ENCODE measurements around the gene OPTN. TPM values are rescaled to one million over a fixed set of nuclear protein-coding genes. Genes with fewer than 3 reads are reported as not detected.

Gene OPTN
- total and polyA plus RNA-seq, 7 experiments from 2014 or later, result 34.3 to 146 (median 59.6) TPM

DNA sequence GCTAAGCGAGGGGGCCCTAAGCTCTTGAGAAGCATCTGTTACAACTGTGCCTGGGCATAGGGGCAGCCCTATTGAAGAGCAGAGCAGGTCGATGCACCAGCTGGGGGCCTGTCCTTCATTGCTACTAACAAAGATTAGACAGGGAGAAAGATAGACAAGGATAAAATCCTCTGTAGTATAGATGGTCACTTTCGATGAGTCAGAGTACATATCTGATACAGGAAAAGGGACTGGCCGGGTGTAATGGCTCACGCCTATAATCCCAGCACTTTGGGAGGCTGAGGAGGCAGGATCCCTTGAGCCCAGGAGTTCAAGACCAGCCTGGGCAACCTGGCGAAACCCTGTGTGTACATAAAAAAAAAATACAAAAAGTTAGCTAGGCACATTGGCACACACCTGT is 13.6 kb downstream of the OPTN start:
- POLR2A ChIA-PET, result interaction anchor here (1.1 kb wide), 1 partner anchor 188 kb away, joined by 10 read pairs; no protein-coding TSS in a partner anchor
- Histone ChIP-seq H3K4me3 (ENCODE audit: low read length) (no peak overlapping the region), H3K9me3 (ENCODE audit: control insufficient read depth in 2 of 3, low read length in 3 of 3) (no peaks in the 10 kb centered on the region), H3K27ac (ENCODE audit: low read depth, low read length) (no peak overlapping the region), H3K27me3 (ENCODE audit: control insufficient read depth in 2 of 2, insufficient read depth in 2 of 2, low read length in 2 of 2) (no peaks in the 10 kb centered on the region), H3K4me1 (ENCODE audit: control insufficient read depth in 2 of 2, insufficient read depth in 2 of 2, low read length in 2 of 2) (peaks cover 6 to 18% of the 10 kb centered on the region in 2 donors), H3K36me3 (ENCODE audit: control insufficient read depth in 2 of 3, insufficient read depth in 3 of 3, low read length in 3 of 3) (peaks cover 20 to 66% (median 31%) of the 10 kb centered on the region in 3 experiments)
- no peak for DNase-seq
- Mint-ChIP-seq H3K4me1 (peaks cover 9 to 47% (median 24%) of the 10 kb centered on the region in 7 donors), H3K9me3 (no peaks in the 10 kb centered on the region), H3K36me3 (peaks cover 13 to 61% (median 37%) of the 10 kb centered on the region in 5 donors), H3K4me3 (no peak overlapping the region), H3K27me3 (no peaks in the 10 kb centered on the region), H3K27ac (peak overlapping the region in 2 of 9 donors; percentile 38 to 42)
- no peak for ATAC-seq
- intact Hi-C loops (cut with micrococcal nuclease), result no loop called here
- CTCF ChIA-PET, result interaction anchor here (0.8 kb wide), 2 partner anchors 13 to 14 kb away, joined by 4 read pairs; partner anchors contain the start of gene OPTN

- Mint-ChIP-seq H3K36me3 (peaks cover 22 to 71% (median 43%) of the 10 kb centered on the region in 5 donors), H3K27ac (peak overlapping the region; percentile 12 to 90 (median 67)), H3K27me3 (no peaks in the 10 kb centered on the region), H3K4me1 (peaks cover 0 to 34% (median 20%) of the 10 kb centered on the region in 7 donors), H3K4me3 (peak overlapping the region in 6 of 10 donors; percentile 25 to 63 (median 54)), H3K9me3 (no peaks in the 10 kb centered on the region)
- ChIA-PET CTCF (interaction anchor here (0.6 to 1.4 kb wide), 2 partner anchors 9 to 18 kb away, joined by 3 read pairs; no protein-coding TSS in a partner anchor), POLR2A (interaction anchor here (0.6 kb wide), 1 partner anchor 9 kb away, joined by 3 read pairs; no protein-coding TSS in a partner anchor)
- no peaks in the 10 kb centered on the region for H3K9me3 ChIP-seq (ENCODE audit: control insufficient read depth in 2 of 3, low read length in 3 of 3)
- H3K27me3 ChIP-seq (ENCODE audit: control insufficient read depth in 2 of 2, insufficient read depth in 2 of 2, low read length in 2 of 2), result no peaks in the 10 kb centered on the region
- H3K4me1 ChIP-seq (ENCODE audit: control insufficient read depth in 2 of 2, insufficient read depth in 2 of 2, low read length in 2 of 2), result peaks cover 0 to 9% of the 10 kb centered on the region in 2 donors
- H3K4me3 ChIP-seq (ENCODE audit: low read length), result peak overlapping the region; percentile 8
- DNase-seq, result peak in 1 of 9 donors; percentile 3
- intact Hi-C loops (cut with micrococcal nuclease), result loop anchor here in 1 of 2 donors (2.0 kb wide), 1 partner anchor 15 kb away; the partner anchor contains the start of gene OPTN
- H3K27ac ChIP-seq (ENCODE audit: low read depth, low read length), result peak overlapping the region; percentile 22
- peak; percentile 81 for ATAC-seq
- peaks cover 25 to 76% (median 34%) of the 10 kb centered on the region in 3 experiments for H3K36me3 ChIP-seq (ENCODE audit: control insufficient read depth in 2 of 3, insufficient read depth in 3 of 3, low read length in 3 of 3)
Measured at GRCh38 chr10:13115832-13116803, 16.2 kb downstream of the OPTN start.

DNA sequence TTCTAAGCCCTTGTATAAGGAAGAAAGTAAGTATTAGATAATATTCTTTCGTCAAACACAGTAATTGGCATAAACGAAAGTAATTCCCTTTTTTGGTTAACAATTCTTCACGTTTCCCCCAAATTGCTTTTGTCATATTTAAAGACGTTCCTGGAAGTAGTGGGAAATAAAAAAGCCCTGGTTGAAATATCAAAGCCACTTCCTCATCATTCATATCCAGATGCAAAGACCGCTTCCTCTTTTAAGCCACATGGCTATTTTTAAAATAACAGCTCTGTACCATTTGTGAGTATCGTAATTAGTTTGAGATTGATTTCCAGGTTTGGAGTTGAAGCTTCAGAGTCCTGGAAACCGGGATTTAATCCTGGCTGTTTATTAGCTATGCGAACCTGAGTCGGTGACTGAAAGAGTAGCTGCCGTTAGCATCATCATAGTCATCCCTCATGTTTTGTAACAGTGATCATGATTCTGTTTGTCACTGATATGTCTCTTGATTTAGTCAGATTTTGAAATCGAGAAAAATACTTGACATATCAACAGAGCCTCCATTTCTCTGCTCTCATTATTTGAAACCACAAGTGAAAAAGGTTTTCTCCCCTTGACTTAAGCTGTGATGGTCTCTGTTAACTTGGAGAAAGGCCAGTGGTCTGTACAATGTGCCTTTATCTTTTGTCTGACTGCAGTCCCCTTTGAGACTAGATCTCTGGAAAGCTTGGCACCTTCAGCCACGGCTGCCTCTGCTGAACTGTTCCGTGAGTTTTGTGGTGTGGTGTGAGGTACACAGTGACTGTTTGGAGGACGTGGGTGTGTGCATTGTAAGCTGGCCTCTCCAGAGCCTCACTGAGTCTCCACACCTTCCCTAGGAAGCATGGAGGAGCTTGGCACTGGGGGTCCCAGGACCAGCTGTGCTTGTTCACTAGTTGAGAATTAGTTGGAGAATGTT is 18.1 kb downstream of the OPTN start:
- peak overlapping the region in 1 of 10 donors; percentile 17 for H3K4me3 Mint-ChIP-seq
- H3K4me1 Mint-ChIP-seq, result peaks cover 0 to 34% (median 20%) of the 10 kb centered on the region in 7 donors
- Histone ChIP-seq H3K27ac (ENCODE audit: low read depth, low read length) (no peak overlapping the region), H3K27me3 (ENCODE audit: control insufficient read depth in 2 of 2, insufficient read depth in 2 of 2, low read length in 2 of 2) (no peaks in the 10 kb centered on the region), H3K9me3 (ENCODE audit: control insufficient read depth in 2 of 3, low read length in 3 of 3) (no peaks in the 10 kb centered on the region), H3K4me3 (ENCODE audit: low read length) (no peak overlapping the region), H3K4me1 (ENCODE audit: control insufficient read depth in 2 of 2, insufficient read depth in 2 of 2, low read length in 2 of 2) (peaks cover 0 to 9% of the 10 kb centered on the region in 2 donors), H3K36me3 (ENCODE audit: control insufficient read depth in 2 of 3, insufficient read depth in 3 of 3, low read length in 3 of 3) (peaks cover 27 to 83% (median 37%) of the 10 kb centered on the region in 3 experiments)
- H3K9me3 Mint-ChIP-seq, result no peaks in the 10 kb centered on the region
- ChIA-PET CTCF (interaction anchor here (1.0 kb wide), 1 partner anchor 12 kb away, joined by 3 read pairs; no protein-coding TSS in a partner anchor), POLR2A (interaction anchor here (0.7 kb wide), 2 partner anchors 53 to 197 kb away, joined by 4 read pairs; no protein-coding TSS in a partner anchor)
- peaks cover 32 to 78% (median 42%) of the 10 kb centered on the region in 5 donors for H3K36me3 Mint-ChIP-seq
- intact Hi-C loops (cut with micrococcal nuclease), result loop anchor here in 1 of 2 donors (2.0 kb wide), 1 partner anchor 17 kb away; the partner anchor contains the start of gene OPTN
- H3K27me3 Mint-ChIP-seq, result no peaks in the 10 kb centered on the region
- H3K27ac Mint-ChIP-seq, result peak overlapping the region in 3 of 9 donors; percentile 20 to 48 (median 46)
- ATAC-seq (peak; percentile 40), DNase-seq (no peak)

DNA sequence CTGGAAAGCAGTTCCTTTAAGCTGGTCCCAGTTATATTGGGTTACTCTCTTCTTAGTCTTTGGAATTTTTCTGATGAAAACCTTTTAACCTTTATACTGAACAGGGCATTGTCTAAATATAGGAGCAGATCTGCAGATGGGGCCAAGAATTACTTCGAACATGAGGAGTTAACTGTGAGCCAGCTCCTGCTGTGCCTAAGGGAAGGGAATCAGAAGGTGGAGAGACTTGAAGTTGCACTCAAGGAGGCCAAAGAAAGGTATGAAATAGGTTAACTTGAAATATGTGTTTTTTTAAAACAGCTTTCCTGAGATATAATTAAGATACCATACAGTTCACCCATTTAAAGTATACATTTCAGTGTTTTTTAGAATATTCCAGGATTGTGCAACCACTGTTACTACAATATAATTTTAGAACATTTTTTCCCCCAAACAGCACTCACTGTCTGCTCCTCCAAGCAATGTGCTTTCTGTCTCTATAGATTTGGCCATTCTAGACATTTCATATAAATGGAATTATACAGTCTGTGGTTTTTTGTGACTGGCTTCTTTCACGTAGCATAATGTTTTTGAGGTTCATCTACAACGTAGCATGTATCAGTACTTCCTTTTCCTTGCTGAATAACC is 18.9 kb downstream of the OPTN start:
- no peak overlapping the region for H3K4me3 Mint-ChIP-seq
- POLR2A ChIA-PET, result no interaction called here
- CTCF ChIA-PET, result interaction anchor here (1.0 kb wide), 1 partner anchor 11 kb away, joined by 3 read pairs; no protein-coding TSS in a partner anchor
- H3K27me3 Mint-ChIP-seq, result no peaks in the 10 kb centered on the region
- H3K27ac Mint-ChIP-seq, result peak overlapping the region in 3 of 9 donors; percentile 34 to 48 (median 46)
- H3K27me3 ChIP-seq (ENCODE audit: control insufficient read depth in 2 of 2, insufficient read depth in 2 of 2, low read length in 2 of 2), result no peaks in the 10 kb centered on the region
- no peaks in the 10 kb centered on the region for H3K9me3 Mint-ChIP-seq
- intact Hi-C loops (cut with micrococcal nuclease), result no loop called here
- H3K4me1 Mint-ChIP-seq, result peaks cover 0 to 34% (median 18%) of the 10 kb centered on the region in 7 donors
- H3K36me3 Mint-ChIP-seq, result peaks cover 39 to 78% (median 49%) of the 10 kb centered on the region in 5 donors
- ATAC-seq (no peak), DNase-seq (no peak)
- H3K9me3 ChIP-seq (ENCODE audit: control insufficient read depth in 2 of 3, low read length in 3 of 3), result no peaks in the 10 kb centered on the region
- H3K4me3 ChIP-seq (ENCODE audit: low read length), result no peak overlapping the region
- peaks cover 0 to 9% of the 10 kb centered on the region in 2 donors for H3K4me1 ChIP-seq (ENCODE audit: control insufficient read depth in 2 of 2, insufficient read depth in 2 of 2, low read length in 2 of 2)
- H3K27ac ChIP-seq (ENCODE audit: low read depth, low read length), result no peak overlapping the region
- H3K36me3 ChIP-seq (ENCODE audit: control insufficient read depth in 2 of 3, insufficient read depth in 3 of 3, low read length in 3 of 3), result peaks cover 28 to 83% (median 32%) of the 10 kb centered on the region in 3 experiments

GRCh38 chr10:13120786-13121499 is 21.0 kb downstream of the OPTN start:
- POLR2A ChIA-PET, result no interaction called here
- ATAC-seq (no peak), DNase-seq (no peak)
- H3K4me3 ChIP-seq (ENCODE audit: low read length), result no peak overlapping the region
- H3K27ac ChIP-seq (ENCODE audit: low read depth, low read length), result no peak overlapping the region
- Mint-ChIP-seq H3K9me3 (no peaks in the 10 kb centered on the region), H3K4me3 (no peak overlapping the region), H3K36me3 (peaks cover 43 to 86% (median 54%) of the 10 kb centered on the region in 5 donors), H3K4me1 (peaks cover 0 to 24% (median 16%) of the 10 kb centered on the region in 7 donors), H3K27me3 (no peaks in the 10 kb centered on the region), H3K27ac (peak overlapping the region in 2 of 9 donors; percentile 47 to 71)
- CTCF ChIA-PET, result no interaction called here
- H3K4me1 ChIP-seq (ENCODE audit: control insufficient read depth in 2 of 2, insufficient read depth in 2 of 2, low read length in 2 of 2), result peaks cover 0 to 5% of the 10 kb centered on the region in 2 donors
- H3K36me3 ChIP-seq (ENCODE audit: control insufficient read depth in 2 of 3, insufficient read depth in 3 of 3, low read length in 3 of 3), result peaks cover 36 to 92% (median 46%) of the 10 kb centered on the region in 3 experiments
- H3K9me3 ChIP-seq (ENCODE audit: control insufficient read depth in 2 of 3, low read length in 3 of 3), result no peaks in the 10 kb centered on the region
- no peaks in the 10 kb centered on the region for H3K27me3 ChIP-seq (ENCODE audit: control insufficient read depth in 2 of 2, insufficient read depth in 2 of 2, low read length in 2 of 2)
- intact Hi-C loops (cut with micrococcal nuclease), result no loop called here

Measured in naive thymus-derived CD4-positive, alpha-beta T cell (primary cell).